ENCODE results near the gene HOXC9. TPM values are rescaled to one million over a fixed set of nuclear protein-coding genes. Genes with fewer than 3 reads are reported as not detected.
"Not testable (repeated sequence)": the region's sequence is repeated elsewhere in the genome, so short reads cannot be mapped to it uniquely, and the experiment has no call there.

Gene HOXC9
- total RNA-seq, 1 donor from 2014 or later = 0.27 TPM

DNA sequence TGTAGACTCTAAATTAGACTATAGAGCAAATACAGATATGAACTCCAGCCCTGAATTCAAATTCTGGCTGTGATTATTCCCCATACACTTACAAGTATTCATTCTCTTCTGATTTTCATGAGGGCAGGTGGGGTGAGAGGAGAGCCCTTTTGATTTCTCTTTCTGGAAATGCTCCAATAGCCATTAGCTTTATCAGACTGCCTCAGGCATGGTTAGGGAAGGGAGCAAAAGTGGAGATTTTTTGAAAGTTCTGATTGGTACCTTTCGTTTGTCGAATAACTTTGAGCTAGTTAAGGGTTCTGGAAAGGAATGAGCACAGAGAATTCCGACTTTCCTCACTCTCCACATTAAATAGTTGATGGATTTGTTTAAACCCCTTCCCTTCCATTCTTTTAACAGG is 40.7 kb downstream of the HOXC9 start:
- peaks cover 6% of the 10 kb centered on the region for H3K36me3 Mint-ChIP-seq
- H3K27me3 Mint-ChIP-seq = peaks cover 49% of the 10 kb centered on the region
- no peaks in the 10 kb centered on the region for H3K9me3 Mint-ChIP-seq
- no peak for TF ChIP-seq CTCF (conservative IDR thresholded peaks at IDR 0.05)
- no peak overlapping the region for H3K27ac Mint-ChIP-seq
- H3K4me3 Mint-ChIP-seq = peak overlapping the region; percentile 89
- H3K4me1 Mint-ChIP-seq (ENCODE audit: unreplicated experiment) = peaks cover 80% of the 10 kb centered on the region
- no peak for DNase-seq (ENCODE audit: extremely low spot score, unreplicated experiment)

- DNase-seq (ENCODE audit: extremely low spot score, unreplicated experiment) = no peak
- Mint-ChIP-seq H3K36me3 (peaks cover 3% of the 10 kb centered on the region), H3K27me3 (peaks cover 51% of the 10 kb centered on the region), H3K4me1 (ENCODE audit: unreplicated experiment) (peaks cover 80% of the 10 kb centered on the region), H3K9me3 (no peaks in the 10 kb centered on the region), H3K27ac (no peak overlapping the region), H3K4me3 (no peak overlapping the region)
- TF ChIP-seq CTCF (conservative IDR thresholded peaks at IDR 0.05) = no peak
Observed at GRCh38 chr12:54041097-54041690, 41.2 kb downstream of the HOXC9 start.

- H3K36me3 Mint-ChIP-seq; DNase-seq (ENCODE audit: extremely low spot score, unreplicated experiment); H3K9me3 Mint-ChIP-seq; H3K27ac Mint-ChIP-seq: not testable (repeated sequence)
- Mint-ChIP-seq H3K4me3 (peak overlapping the region; percentile 34), H3K4me1 (ENCODE audit: unreplicated experiment) (peaks cover 81% of the 10 kb centered on the region), H3K27me3 (peaks cover 58% of the 10 kb centered on the region)
Observed at GRCh38 chr12:54042033-54042432, 42.1 kb downstream of the HOXC9 start.

DNA sequence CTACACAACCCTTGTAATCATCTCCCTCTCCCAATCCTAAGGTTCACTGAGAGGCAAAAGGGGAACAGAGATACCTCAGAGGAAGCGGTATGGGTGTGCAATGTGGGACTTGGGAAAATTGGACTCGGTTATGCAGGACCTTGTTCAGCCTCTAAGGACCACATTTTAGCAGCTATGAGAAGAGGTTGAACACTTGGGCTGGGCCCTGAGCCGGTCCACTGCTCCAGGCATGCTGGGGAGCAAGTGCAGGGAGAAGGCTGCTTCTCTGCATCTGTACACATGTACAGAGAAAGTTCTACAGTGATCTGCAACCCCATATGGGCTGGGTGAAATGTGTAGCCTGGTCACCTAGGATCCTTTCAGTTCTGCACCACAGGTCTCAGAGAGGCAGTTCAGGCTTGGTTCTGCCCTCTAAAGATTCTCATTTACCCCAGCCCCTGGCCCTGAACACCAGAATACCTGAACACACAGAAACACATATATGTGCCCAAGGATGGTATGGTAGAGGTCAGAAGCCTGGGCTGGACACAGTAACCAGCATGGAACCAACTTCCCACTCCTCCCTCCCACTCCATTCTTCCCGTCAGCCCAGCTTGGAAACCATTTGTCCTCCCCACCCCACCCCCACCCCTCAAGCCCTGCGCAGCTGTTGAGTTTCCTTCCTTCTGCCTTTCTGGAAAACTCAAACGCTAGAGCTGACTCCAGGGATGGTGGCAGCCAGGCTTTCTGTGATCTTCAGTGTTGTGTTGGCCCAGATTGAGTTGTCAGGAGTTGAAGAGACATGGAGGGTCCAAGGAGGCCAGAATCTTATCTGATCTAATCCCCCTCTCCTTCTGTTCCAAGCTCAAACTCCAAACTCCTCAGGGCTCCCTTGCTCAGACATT is 43.3 kb downstream of the HOXC9 start:
- no peak for TF ChIP-seq CTCF (conservative IDR thresholded peaks at IDR 0.05)
- H3K36me3 Mint-ChIP-seq = no peaks in the 10 kb centered on the region
- no peaks in the 10 kb centered on the region for H3K9me3 Mint-ChIP-seq
- H3K27me3 Mint-ChIP-seq = peaks cover 58% of the 10 kb centered on the region
- peaks cover 75% of the 10 kb centered on the region for H3K4me1 Mint-ChIP-seq (ENCODE audit: unreplicated experiment)
- peak overlapping the region; percentile 92 for H3K4me3 Mint-ChIP-seq
- peak overlapping the region; percentile 81 for H3K27ac Mint-ChIP-seq
- DNase-seq (ENCODE audit: extremely low spot score, unreplicated experiment) = no peak

DNA sequence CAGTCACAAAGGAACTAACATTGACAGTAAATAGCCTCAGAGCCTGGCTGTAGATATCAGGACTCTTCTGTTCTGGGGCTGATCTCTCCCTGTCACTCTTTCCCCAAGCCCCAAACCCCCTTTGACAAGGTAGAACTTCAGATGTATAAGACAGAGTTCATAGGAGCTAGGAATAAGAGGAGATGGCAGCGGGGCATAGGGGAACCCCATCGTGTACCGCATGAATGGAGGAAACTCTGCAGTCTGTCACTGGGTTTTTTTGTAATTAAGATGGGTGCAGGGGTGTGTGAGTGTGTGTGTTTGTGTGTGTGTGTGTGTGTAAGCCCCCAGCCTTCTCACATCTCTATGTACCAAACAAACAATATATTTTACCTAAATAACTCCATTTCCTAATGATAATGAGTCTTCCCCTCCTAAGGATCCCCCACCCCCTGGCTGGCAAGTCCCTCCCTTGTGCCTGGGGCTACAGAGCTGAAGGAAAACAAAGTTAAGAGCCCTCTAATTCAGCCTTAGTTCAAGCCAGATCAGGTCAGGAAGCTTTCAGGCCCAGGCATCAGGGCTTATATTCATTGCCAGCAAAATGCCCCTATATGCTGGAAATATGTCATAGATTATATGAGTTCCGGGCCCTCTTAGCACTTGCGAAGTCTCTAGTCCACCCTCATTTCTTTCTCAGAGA is 44.6 kb downstream of the HOXC9 start:
- no peak for TF ChIP-seq CTCF (conservative IDR thresholded peaks at IDR 0.05)
- no peaks in the 10 kb centered on the region for H3K9me3 Mint-ChIP-seq
- H3K4me1 Mint-ChIP-seq (ENCODE audit: unreplicated experiment) = peaks cover 75% of the 10 kb centered on the region
- H3K36me3 Mint-ChIP-seq = no peaks in the 10 kb centered on the region
- H3K27ac Mint-ChIP-seq = peak overlapping the region; percentile 81
- peak overlapping the region; percentile 92 for H3K4me3 Mint-ChIP-seq
- DNase-seq (ENCODE audit: extremely low spot score, unreplicated experiment) = no peak
- H3K27me3 Mint-ChIP-seq = peaks cover 59% of the 10 kb centered on the region

DNA sequence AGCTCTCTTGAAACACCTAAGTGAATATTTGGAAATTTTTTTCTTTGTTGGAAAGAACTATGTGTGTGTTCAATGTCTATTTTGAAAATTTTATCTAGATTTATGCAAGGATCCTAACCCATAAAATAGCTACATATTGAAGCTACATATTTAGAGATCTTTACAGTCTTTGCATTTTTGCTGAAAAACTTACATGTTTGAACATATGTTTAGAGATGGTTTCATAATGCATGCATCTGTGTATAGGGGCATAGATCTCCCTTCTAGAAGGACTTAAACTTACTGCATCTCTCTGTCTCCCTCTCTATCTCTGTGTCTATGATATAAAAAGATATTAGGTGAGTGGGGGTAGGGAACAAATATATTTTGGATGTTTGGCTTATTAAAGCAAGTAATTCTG is 45.4 kb downstream of the HOXC9 start:
- H3K9me3 Mint-ChIP-seq = no peaks in the 10 kb centered on the region
- peak overlapping the region; percentile 92 for H3K4me3 Mint-ChIP-seq
- no peak for DNase-seq (ENCODE audit: extremely low spot score, unreplicated experiment)
- no peak for TF ChIP-seq CTCF (conservative IDR thresholded peaks at IDR 0.05)
- peaks cover 59% of the 10 kb centered on the region for H3K27me3 Mint-ChIP-seq
- H3K27ac Mint-ChIP-seq = peak overlapping the region; percentile 81
- H3K36me3 Mint-ChIP-seq = no peaks in the 10 kb centered on the region
- peaks cover 76% of the 10 kb centered on the region for H3K4me1 Mint-ChIP-seq (ENCODE audit: unreplicated experiment)

All from type B pancreatic cell (in vitro differentiated cells).